GM19099 (cell line): ENCODE measurements around the gene CPT1A.

Experiments
- POLR2A ChIP-seq: IDR thresholded peaks from 3 replicates; pipeline ENCODE4 v1.6.1; 2011; ENCODE audit warnings: low read depth; ENCODE audit not compliant: insufficient read length; ENCODE audit errors: extremely low read depth

CPT1A gene

GRCh38 chr11:68841718-68842426 lies at the start of gene CPT1A:
CPT1A (minus strand) TSS chr11:68841916; CDS start chr11:68815474, 26,442 bp downstream.
- TF ChIP-seq POLR2A, result no peak

- no peak for TF ChIP-seq POLR2A
These were observed 48.9 kb upstream of the CPT1A start for GRCh38 chr11:68890490-68891231.

GRCh38 chr11:68889948-68890446 lies 48.3 kb upstream of the CPT1A start:
- no peak for TF ChIP-seq POLR2A

- TF ChIP-seq POLR2A, result no peak
These were observed 40.7 kb upstream of the CPT1A start for GRCh38 chr11:68882391-68882790.

- no peak for TF ChIP-seq POLR2A
These were observed 39.6 kb upstream of the CPT1A start for GRCh38 chr11:68881320-68881719.

- TF ChIP-seq POLR2A, result no peak
These were observed 39.1 kb upstream of the CPT1A start for GRCh38 chr11:68880851-68881250.

- no peak for TF ChIP-seq POLR2A
These were observed 36.3 kb upstream of the CPT1A start for GRCh38 chr11:68878022-68878421.

- TF ChIP-seq POLR2A, result no peak
These were observed 30.7 kb upstream of the CPT1A start for GRCh38 chr11:68872216-68873003.

GRCh38 chr11:68870470-68870869 lies 28.8 kb upstream of the CPT1A start:
- no peak for TF ChIP-seq POLR2A

GRCh38 chr11:68868221-68868835 lies 26.6 kb upstream of the CPT1A start:
- TF ChIP-seq POLR2A, result no peak

GRCh38 chr11:68867066-68867465 lies 25.4 kb upstream of the CPT1A start:
- TF ChIP-seq POLR2A, result no peak

GRCh38 chr11:68865241-68865640 lies 23.5 kb upstream of the CPT1A start:
- no peak for TF ChIP-seq POLR2A

GRCh38 chr11:68863553-68864265 lies 22.0 kb upstream of the CPT1A start:
- no peak for TF ChIP-seq POLR2A

- no peak for TF ChIP-seq POLR2A
These were observed 20.7 kb upstream of the CPT1A start for GRCh38 chr11:68862421-68862820.
